VCaP (cell line): ENCODE data around the gene CBFB.
"Not testable (repeated sequence)": the region's sequence is repeated elsewhere in the genome, so short reads cannot be mapped to it uniquely, and the experiment has no call there.

ENCODE experiments used
- H3K27ac ChIP-seq: fragments of 450-650 bp; 2 replicates; pipeline ENCODE4 v1.5.1; 2017
- TF ChIP-seq, protein P1 (sequence below): fragments of 450-650 bp; conservative IDR thresholded peaks from 2 replicates; pipeline ENCODE4 v1.5.1; 2017; ENCODE audit warnings: mild to moderate bottlenecking, moderate library complexity

CBFB gene

DNA sequence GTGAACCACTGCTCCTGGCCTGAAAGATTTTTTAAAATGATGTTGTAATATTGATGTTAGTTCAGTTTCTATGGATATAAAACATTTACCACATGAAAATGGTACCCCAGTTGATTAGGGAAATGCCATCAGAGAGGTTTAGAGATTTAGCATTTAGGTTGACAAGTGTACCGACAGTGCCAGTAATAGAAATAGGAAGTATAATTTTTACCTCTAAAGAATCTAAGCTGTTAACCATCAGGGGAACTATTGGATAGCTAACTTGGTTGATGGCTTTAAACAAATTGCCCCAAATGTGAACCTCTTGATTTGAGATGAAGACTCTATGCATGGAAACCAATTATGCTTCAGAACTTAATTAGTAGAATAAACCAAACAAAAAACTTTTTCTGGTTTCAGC, 6.4 kb downstream of the CBFB start:
- no peak overlapping the region for H3K27ac ChIP-seq
- TF ChIP-seq, protein P1, sequence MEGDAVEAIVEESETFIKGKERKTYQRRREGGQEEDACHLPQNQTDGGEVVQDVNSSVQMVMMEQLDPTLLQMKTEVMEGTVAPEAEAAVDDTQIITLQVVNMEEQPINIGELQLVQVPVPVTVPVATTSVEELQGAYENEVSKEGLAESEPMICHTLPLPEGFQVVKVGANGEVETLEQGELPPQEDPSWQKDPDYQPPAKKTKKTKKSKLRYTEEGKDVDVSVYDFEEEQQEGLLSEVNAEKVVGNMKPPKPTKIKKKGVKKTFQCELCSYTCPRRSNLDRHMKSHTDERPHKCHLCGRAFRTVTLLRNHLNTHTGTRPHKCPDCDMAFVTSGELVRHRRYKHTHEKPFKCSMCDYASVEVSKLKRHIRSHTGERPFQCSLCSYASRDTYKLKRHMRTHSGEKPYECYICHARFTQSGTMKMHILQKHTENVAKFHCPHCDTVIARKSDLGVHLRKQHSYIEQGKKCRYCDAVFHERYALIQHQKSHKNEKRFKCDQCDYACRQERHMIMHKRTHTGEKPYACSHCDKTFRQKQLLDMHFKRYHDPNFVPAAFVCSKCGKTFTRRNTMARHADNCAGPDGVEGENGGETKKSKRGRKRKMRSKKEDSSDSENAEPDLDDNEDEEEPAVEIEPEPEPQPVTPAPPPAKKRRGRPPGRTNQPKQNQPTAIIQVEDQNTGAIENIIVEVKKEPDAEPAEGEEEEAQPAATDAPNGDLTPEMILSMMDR = no peak

DNA sequence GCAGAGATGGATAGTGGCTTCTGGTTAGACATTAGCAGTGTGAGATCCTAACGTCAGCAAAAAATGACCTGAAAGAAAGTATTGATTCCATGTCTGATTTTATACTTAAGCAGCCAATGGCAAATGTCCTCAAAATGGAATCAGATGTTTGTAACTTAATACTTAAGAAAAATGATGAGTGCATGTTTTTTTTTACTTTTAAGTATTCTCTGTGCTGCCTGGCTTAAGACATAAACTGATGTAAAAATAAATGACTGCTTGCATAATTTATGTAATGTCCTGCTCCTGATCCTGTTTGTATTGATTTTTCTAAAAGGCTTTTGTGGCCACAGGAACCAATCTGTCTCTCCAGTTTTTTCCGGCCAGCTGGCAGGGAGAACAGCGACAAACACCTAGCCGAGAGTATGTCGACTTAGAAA, 7.4 kb downstream of the CBFB start:
- H3K27ac ChIP-seq = peak overlapping the region; percentile 61
- TF ChIP-seq, protein P1 = no peak

DNA sequence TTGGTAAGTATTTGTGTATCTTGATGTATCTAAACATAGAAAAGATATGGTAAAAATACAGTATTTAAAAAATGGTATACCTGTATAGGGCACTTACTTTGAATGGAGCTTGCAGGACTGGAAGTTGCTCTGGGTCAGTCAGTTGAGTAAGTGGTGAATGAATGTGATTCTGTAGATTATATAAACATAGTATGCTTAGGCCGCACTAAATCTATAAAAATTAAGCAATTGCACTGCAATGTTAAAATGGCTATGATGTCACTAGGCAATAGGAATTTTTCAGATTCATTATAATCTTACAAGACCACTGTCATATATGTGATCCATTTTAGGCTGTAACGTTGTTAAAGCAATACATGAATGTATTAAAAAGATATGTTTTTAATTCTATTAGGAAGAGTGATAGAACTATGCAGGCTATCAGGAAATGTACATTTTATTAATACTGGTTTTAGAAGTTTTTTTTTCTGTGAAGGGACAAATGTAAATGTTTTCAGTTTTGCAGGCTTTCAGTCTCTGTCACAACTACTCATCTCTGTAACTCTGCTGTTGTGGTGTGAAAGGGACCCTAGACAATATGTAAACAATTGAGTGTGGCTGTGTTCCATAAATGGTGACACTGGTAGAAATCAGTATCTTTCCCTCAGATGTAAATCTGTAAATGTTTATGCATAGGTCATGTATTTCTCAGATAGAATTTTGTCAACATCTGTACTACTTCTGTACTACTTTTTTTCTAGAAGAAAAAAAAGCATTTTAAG, 10.5 kb downstream of the CBFB start:
- TF ChIP-seq, protein P1 = no peak
- no peak overlapping the region for H3K27ac ChIP-seq

DNA sequence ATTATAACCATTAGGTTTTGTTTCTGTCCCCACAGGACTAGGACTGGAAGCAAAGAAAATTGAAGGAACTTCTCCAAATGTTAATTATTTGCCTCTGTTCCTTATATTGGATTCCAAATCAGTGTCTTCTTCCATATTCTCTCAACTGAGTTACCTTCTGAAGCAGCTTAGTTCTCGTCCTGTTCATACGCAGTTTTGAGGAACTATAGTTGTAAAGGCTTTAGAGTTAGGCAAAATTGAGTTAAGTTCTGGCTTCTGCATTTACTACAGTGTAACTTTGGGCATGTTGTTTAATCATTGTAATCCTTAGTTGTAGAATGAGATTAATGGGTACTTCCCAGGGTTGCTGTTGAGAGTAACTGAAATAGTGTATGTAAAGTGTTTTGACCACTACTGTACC, 11.2 kb downstream of the CBFB start:
- no peak overlapping the region for H3K27ac ChIP-seq
- TF ChIP-seq, protein P1 = no peak

DNA sequence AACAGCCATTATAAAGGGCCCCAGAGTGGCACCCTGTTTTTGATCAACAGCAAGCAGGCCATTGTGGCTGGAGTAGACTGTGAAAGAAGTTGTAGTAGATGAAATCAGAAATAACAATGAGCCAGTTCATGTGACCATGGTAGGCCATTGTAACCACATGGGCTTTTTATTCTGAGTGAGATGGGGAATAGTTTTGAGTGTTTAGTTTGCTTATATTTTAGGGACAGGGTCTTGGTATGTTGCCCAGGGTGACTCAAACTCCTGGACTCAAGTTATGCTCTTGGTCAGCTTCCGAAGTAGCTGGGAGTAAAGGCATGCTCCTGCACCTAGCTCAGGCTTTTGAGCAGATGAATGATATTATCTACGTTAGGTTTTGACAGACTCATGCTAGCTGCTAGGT, 12.0 kb downstream of the CBFB start:
- H3K27ac ChIP-seq = no peak overlapping the region
- TF ChIP-seq, protein P1 = no peak

DNA sequence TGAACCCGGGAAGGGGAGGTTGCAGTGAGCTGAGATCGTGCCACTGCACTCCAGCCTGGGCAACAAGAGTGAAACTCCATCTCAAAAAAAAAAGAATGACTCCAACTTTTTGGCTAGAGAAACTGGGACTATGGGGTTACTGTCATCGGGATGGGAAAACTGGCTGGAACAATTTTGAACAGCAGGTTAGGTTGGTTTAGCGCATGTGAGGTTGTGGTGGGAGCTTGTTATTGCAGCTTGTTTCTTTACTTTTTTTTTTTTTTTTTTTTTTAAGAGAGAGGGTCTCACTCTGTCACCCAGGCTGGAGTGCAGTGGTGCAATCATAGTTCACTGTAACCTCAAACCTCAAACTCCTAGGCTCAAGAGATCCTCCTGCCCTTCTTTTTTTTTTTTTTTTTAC, 12.6 kb downstream of the CBFB start:
- not testable (repeated sequence) for H3K27ac ChIP-seq

DNA sequence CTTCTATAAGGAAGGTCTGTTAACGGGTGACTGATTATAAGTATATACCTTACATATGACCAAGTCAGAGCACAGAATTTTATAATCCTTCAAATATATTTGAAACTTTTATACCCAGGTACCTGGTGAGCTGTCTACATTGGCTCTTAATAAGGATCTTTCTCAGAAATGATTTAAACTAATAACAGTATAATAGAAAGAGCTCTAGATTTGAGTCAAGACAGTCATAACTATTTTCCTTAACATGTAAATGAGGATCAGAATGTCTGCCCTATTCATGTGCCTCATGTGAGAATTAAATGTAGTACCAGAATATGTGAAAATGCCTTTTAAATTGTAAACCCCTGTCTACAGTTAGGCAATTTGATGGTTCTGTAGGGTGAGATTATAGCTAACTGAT, 14.5 kb downstream of the CBFB start:
- TF ChIP-seq, protein P1 = no peak
- H3K27ac ChIP-seq = no peak overlapping the region

DNA sequence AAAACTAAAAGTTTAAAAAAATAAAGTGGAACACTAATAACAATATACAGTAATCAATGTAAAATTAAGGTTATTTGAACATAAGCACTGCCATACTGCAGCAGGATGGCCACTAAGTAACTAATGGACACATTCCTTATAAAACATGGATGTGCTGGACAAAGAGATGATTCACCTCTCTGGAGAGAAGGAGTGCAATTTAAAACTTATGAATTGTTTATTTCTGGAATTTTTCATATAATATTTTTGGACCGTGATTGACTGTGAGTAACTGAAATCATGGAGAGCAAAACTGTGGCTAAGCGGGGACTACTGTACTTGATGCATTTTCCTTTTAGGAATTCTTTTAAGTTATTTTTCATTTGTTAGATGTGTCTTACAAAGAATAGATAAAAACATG, 21.8 kb downstream of the CBFB start:
- H3K27ac ChIP-seq = no peak overlapping the region
- TF ChIP-seq, protein P1 = no peak
